HepG2 (cell line): ENCODE results near the gene SYNC.

Experiments
- CBX2 ChIP-seq, 2 experiments: fragments of 200-600 bp in 1 of 2; sonication (generic); formaldehyde crosslinking in 1 of 2; IDR thresholded peaks; 2 replicates each; pipeline versions ENCODE4 v1.7.0 to v1.8.1; 2018 to 2022; ENCODE audit warnings: low read depth in 2 of 2, low read length in 1 of 2, mild to moderate bottlenecking in 1 of 2, missing genetic modification reagents in 1 of 2
- CTCF ChIP-seq: sonication (generic); formaldehyde crosslinking; IDR thresholded peaks from 2 replicates; pipeline ENCODE4 v1.5.0; 2020; ENCODE audit warnings: mild to moderate bottlenecking, missing genetic modification reagents, moderate library complexity
- DPF2 ChIP-seq: sonication (generic); formaldehyde crosslinking; IDR thresholded peaks from 2 replicates; pipeline ENCODE4 v1.4.0; 2020; ENCODE audit warnings: mild to moderate bottlenecking, low read depth, missing genetic modification reagents, borderline replicate concordance
- HMGXB4 ChIP-seq, 2 experiments: sonication (generic) in 1 of 2; formaldehyde crosslinking in 1 of 2; IDR thresholded peaks; 2 replicates each; pipeline versions ENCODE4 v1.4.0 to v1.6.1; 2018 to 2020; ENCODE audit warnings: missing genetic modification reagents in 2 of 2, borderline replicate concordance in 1 of 2, low read depth in 1 of 2, mild to moderate bottlenecking in 1 of 2, missing biosample characterization in 1 of 2
- MAX ChIP-seq: IDR thresholded peaks from 2 replicates; pipeline ENCODE4 v1.6.1; 2012; ENCODE audit warnings: inconsistent platforms
- RBM39 ChIP-seq: fragments of 200-400 bp; formaldehyde crosslinking; IDR thresholded peaks from one replicate; pipeline ENCODE4 v1.6.1; 2018; ENCODE audit warnings: antibody characterized with exemption, mild to moderate bottlenecking, low read depth, low read length; ENCODE audit not compliant: poor library complexity, severe bottlenecking

GRCh38 chr1:32715901-32716311 is 13.3 kb upstream of the SYNC start:
- TF ChIP-seq MAX, result no peak
- no peak for TF ChIP-seq CBX2 (IDR thresholded peaks at IDR 0.05; ENCODE audit: low read depth, low read length)
- TF ChIP-seq CBX2 (CRISPR knock-in tag; IDR thresholded peaks at IDR 0.05; ENCODE audit: low read depth), result no peak
- TF ChIP-seq DPF2 (CRISPR knock-in tag), result no peak
- TF ChIP-seq HMGXB4 (CRISPR knock-in tag; IDR thresholded peaks at IDR 0.05; ENCODE audit: borderline replicate concordance in 1 of 2, low read depth in 1 of 2), result no peak
- no peak for TF ChIP-seq CTCF
- no peak for TF ChIP-seq RBM39
